Measurements from ENCODE around the gene NUP98. TPM values are rescaled to one million over a fixed set of nuclear protein-coding genes. Genes with fewer than 3 reads are reported as not detected.

The NUP98 gene
- total and polyA plus RNA-seq, 9 donors, result 38.5 to 126 (median 77.6) TPM

DNA sequence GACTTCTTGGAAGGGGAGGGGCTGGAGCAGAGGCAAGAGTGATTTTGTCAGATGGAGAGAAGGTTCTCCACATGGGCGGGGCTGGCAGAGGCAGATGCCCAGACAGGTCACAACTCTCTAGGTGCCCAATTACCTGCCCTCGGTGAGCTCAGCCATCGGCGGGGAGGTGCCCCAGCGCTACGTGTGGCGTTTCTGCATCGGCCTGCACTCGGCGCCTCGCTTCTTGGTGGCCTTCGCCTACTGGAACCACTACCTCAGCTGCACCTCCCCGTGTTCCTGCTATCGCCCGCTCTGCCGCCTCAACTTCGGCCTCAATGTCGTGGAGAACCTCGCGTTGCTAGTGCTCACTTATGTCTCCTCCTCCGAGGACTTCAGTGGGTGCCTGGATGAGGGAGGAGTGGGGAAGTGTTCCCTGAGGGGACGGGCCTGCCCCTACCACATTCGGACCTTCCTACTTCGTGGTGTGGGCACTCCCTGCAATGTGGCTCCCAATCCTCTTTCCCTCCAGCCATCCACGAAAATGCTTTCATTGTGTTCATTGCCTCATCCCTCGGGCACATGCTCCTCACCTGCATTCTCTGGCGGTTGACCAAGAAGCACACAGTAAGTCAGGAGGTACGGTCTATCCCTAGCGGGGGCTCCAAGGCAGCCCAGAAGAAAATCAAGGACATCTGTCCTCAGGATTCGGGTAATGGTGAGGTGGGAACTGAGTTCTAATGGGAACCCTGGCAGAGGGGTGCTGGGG lies 26.6 kb upstream of the NUP98 start:
- no peak overlapping the region for H3K4me3 ChIP-seq
- no peaks in the 10 kb centered on the region for H3K27me3 ChIP-seq
- intact Hi-C loops (cut with DNase I), result no loop called here
- TF ChIP-seq POLR2A (IDR thresholded peaks at IDR 0.05), result no peak
- TF ChIP-seq, protein P1, sequence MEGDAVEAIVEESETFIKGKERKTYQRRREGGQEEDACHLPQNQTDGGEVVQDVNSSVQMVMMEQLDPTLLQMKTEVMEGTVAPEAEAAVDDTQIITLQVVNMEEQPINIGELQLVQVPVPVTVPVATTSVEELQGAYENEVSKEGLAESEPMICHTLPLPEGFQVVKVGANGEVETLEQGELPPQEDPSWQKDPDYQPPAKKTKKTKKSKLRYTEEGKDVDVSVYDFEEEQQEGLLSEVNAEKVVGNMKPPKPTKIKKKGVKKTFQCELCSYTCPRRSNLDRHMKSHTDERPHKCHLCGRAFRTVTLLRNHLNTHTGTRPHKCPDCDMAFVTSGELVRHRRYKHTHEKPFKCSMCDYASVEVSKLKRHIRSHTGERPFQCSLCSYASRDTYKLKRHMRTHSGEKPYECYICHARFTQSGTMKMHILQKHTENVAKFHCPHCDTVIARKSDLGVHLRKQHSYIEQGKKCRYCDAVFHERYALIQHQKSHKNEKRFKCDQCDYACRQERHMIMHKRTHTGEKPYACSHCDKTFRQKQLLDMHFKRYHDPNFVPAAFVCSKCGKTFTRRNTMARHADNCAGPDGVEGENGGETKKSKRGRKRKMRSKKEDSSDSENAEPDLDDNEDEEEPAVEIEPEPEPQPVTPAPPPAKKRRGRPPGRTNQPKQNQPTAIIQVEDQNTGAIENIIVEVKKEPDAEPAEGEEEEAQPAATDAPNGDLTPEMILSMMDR (IDR thresholded peaks at IDR 0.05), result no peak
- TF ChIP-seq EP300 (IDR thresholded peaks at IDR 0.05), result no peak
- no peak for DNase-seq
- no peaks in the 10 kb centered on the region for H3K4me1 ChIP-seq (ENCODE audit: insufficient read depth)
- H3K27ac ChIP-seq, result no peak overlapping the region
- H3K36me3 ChIP-seq, result no peaks in the 10 kb centered on the region
- WGBS, 3 donors, result 93 to 94% (median 93%) methylated on average over 30 of the region's 30 CpGs
- no peaks in the 10 kb centered on the region for H3K9me3 ChIP-seq

- Histone ChIP-seq H3K9me3 (no peaks in the 10 kb centered on the region), H3K36me3 (no peaks in the 10 kb centered on the region), H3K4me3 (no peak overlapping the region), H3K27ac (no peak overlapping the region), H3K27me3 (no peaks in the 10 kb centered on the region), H3K4me1 (ENCODE audit: insufficient read depth) (no peaks in the 10 kb centered on the region)
- 85 to 88% (median 88%) methylated on average over 3 of the region's 3 CpGs for WGBS, 3 donors
- intact Hi-C loops (cut with DNase I), result no loop called here
- TF ChIP-seq, protein P1 (IDR thresholded peaks at IDR 0.05), result no peak
- TF ChIP-seq POLR2A (IDR thresholded peaks at IDR 0.05) (no peak), EP300 (IDR thresholded peaks at IDR 0.05) (no peak)
- DNase-seq, result no peak
Observed at GRCh38 chr11:3823303-3823702, 25.9 kb upstream of the NUP98 start.

GRCh38 chr11:3822312-3822711 lies 25.0 kb upstream of the NUP98 start:
- no peaks in the 10 kb centered on the region for H3K36me3 ChIP-seq
- H3K4me1 ChIP-seq (ENCODE audit: insufficient read depth), result no peaks in the 10 kb centered on the region
- WGBS, 3 donors, result 91 to 94% (median 94%) methylated on average over 7 of the region's 7 CpGs
- H3K4me3 ChIP-seq, result no peak overlapping the region
- intact Hi-C loops (cut with DNase I), result no loop called here
- no peak for TF ChIP-seq POLR2A (IDR thresholded peaks at IDR 0.05)
- TF ChIP-seq, protein P1 (IDR thresholded peaks at IDR 0.05), result no peak
- TF ChIP-seq EP300 (IDR thresholded peaks at IDR 0.05), result no peak
- no peak for DNase-seq
- H3K9me3 ChIP-seq, result no peaks in the 10 kb centered on the region
- H3K27ac ChIP-seq, result no peak overlapping the region
- H3K27me3 ChIP-seq, result no peaks in the 10 kb centered on the region

DNA sequence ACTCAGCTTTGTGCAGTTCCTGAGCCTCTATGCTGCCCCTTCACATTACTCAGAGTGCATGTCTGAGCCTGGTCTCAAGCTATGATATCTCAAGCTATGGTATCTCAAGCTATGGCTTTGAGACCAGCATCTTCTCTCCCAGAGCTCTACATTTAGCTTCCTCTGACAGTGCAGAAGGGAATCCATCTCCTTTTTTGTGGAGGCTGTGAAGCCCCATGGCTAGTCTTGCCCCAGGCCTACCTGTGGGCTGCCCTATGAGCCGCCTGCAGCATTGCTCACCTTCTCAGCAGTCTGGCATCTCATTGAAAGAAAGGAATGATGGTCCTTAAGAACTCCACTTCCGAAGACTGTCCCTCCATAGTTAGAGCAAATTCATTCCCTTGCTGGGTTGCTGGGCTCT lies 23.6 kb upstream of the NUP98 start:
- H3K27me3 ChIP-seq, result no peaks in the 10 kb centered on the region
- WGBS, 3 donors, result 96 to 100% (median 98%) methylated on average over 2 of the region's 2 CpGs
- no peak for DNase-seq
- no peaks in the 10 kb centered on the region for H3K4me1 ChIP-seq (ENCODE audit: insufficient read depth)
- no peak overlapping the region for H3K4me3 ChIP-seq
- no peaks in the 10 kb centered on the region for H3K9me3 ChIP-seq
- no peak overlapping the region for H3K27ac ChIP-seq
- intact Hi-C loops (cut with DNase I), result no loop called here
- H3K36me3 ChIP-seq, result no peaks in the 10 kb centered on the region
- TF ChIP-seq EP300 (IDR thresholded peaks at IDR 0.05), result no peak
- TF ChIP-seq, protein P1 (IDR thresholded peaks at IDR 0.05), result no peak
- TF ChIP-seq POLR2A (IDR thresholded peaks at IDR 0.05), result no peak

All from ovary (tissue), 9 donors.